Stimulated activated CD8-positive, alpha-beta memory T cell treated with anti-CD3 and anti-CD28 coated beads, Interleukin-12 subunit alpha, Interleukin-12 subunit beta, amount 100 ng/mL, for 24 hours (primary cell): Measurements from ENCODE around the gene LHX5.
"Not testable (repeated sequence)": the region's sequence is repeated elsewhere in the genome, so short reads cannot be mapped to it uniquely, and the experiment has no call there.

ENCODE experiments used
- DNase-seq: peaks from one replicate; pipeline ENCODE4 v3.0.0-alpha.2; 2020; ENCODE audit errors: extremely low read depth

Gene LHX5

GRCh38 chr12:113471619-113472171, at the start of gene LHX5:
Gene LHX5 (minus strand): TSS chr12:113471871. CDS start chr12:113471498, 373 bp downstream.
- DNase-seq = no peak

GRCh38 chr12:113519464-113520307, 48.0 kb upstream of the LHX5 start:
- DNase-seq = no peak

- no peak for DNase-seq
Observed at GRCh38 chr12:113515082-113515856, 43.6 kb upstream of the LHX5 start.

- no peak for DNase-seq
Observed at GRCh38 chr12:113514602-113515001, 42.9 kb upstream of the LHX5 start.

GRCh38 chr12:113512568-113512967, 40.9 kb upstream of the LHX5 start:
- DNase-seq = no peak

- no peak for DNase-seq
Observed at GRCh38 chr12:113506867-113507266, 35.2 kb upstream of the LHX5 start.

GRCh38 chr12:113505941-113506340, 34.3 kb upstream of the LHX5 start:
- DNase-seq = no peak

- DNase-seq = no peak
Observed at GRCh38 chr12:113504917-113505316, 33.2 kb upstream of the LHX5 start.

- DNase-seq = no peak
Observed at GRCh38 chr12:113500782-113501311, 29.2 kb upstream of the LHX5 start.

GRCh38 chr12:113500306-113500675, 28.6 kb upstream of the LHX5 start:
- DNase-seq = no peak

GRCh38 chr12:113498490-113498889, 26.8 kb upstream of the LHX5 start:
- no peak for DNase-seq

- DNase-seq = no peak
Observed at GRCh38 chr12:113497693-113498092, 26.0 kb upstream of the LHX5 start.

- not testable (repeated sequence) for DNase-seq
Observed at GRCh38 chr12:113495941-113496340, 24.3 kb upstream of the LHX5 start.

- DNase-seq = no peak
Observed at GRCh38 chr12:113488322-113488721, 16.7 kb upstream of the LHX5 start.

- no peak for DNase-seq
Observed at GRCh38 chr12:113486722-113487121, 15.1 kb upstream of the LHX5 start.

GRCh38 chr12:113485330-113485729, 13.7 kb upstream of the LHX5 start:
- DNase-seq = no peak

- DNase-seq = no peak
Observed at GRCh38 chr12:113482334-113482733, 10.7 kb upstream of the LHX5 start.

- DNase-seq = no peak
Observed at GRCh38 chr12:113480336-113480971, 8.8 kb upstream of the LHX5 start.

- no peak for DNase-seq
Observed at GRCh38 chr12:113479590-113480335, 8.1 kb upstream of the LHX5 start.

- DNase-seq = no peak
Observed at GRCh38 chr12:113479216-113479589, 7.5 kb upstream of the LHX5 start.

GRCh38 chr12:113478351-113479011, 6.8 kb upstream of the LHX5 start:
- DNase-seq = no peak
